GM12878 (cell line): Measurements from ENCODE around the gene HAPLN2. TPM values are rescaled to one million over a fixed set of nuclear protein-coding genes. Genes with fewer than 3 reads are reported as not detected.

ENCODE experiments used
- ATAC-seq: fragments of 200-7000 bp; cut with Tn5 transposase; 3 replicates; pipeline ENCODE4 v1.9.1; 2020; ENCODE audit warnings: mild to moderate bottlenecking, moderate library complexity
- BruUV-seq: library from RNA; stranded (reverse); fragments of 400-500 nt; replicated peaks from 2 replicates; lab custom pipeline; 2021; lab: Mats Ljungman, UMichigan
- CTCF ChIA-PET: fragments of 300-600 bp; sonication (Branson Sonifier 250); formaldehyde crosslinking; extraction: SDS; loops from one replicate; lab custom pipeline; 2021; ENCODE audit warnings: inconsistent platforms; lab: Yijun Ruan, JAX
- POLR2A ChIA-PET: fragments of 350-600 bp; formaldehyde crosslinking; extraction: SDS; loops from one replicate; lab custom pipeline; 2021; ENCODE audit warnings: inconsistent platforms; lab: Charles Lee
- RAD21 ChIA-PET: fragments of 300-600 bp; sonication (Branson Sonifier 250); formaldehyde crosslinking; loops from one replicate; lab custom pipeline; 2023; ENCODE audit warnings: antibody characterized with exemption; ENCODE audit not compliant: unreplicated experiment; lab: Charles Lee
- SMC1A ChIA-PET: fragments of 300-600 bp; sonication (Branson Sonifier 250); formaldehyde crosslinking; loops from one replicate; lab custom pipeline; 2023; ENCODE audit not compliant: unreplicated experiment, uncharacterized antibody; lab: Charles Lee
- DNase-seq: peaks from one replicate; pipeline ENCODE4 v3.0.0-alpha.2; 2011; ENCODE audit warnings: low read depth, low spot score
- FAIRE-seq: peaks from 3 replicates; lab custom pipeline; 2011; peaks lifted over from hg19 to GRCh38; lab: Jason Lieb, UNC
- H2AFZ ChIP-seq: 2 replicates; pipeline ENCODE4 v1.6.0; 2011; ENCODE audit warnings: low read depth, low read length, control low read depth; ENCODE audit not compliant: control insufficient read depth
- H3K27ac ChIP-seq: 2 replicates; pipeline ENCODE4 v1.5.1; 2011; ENCODE audit warnings: control low read depth; ENCODE audit not compliant: control insufficient read depth, insufficient read depth
- H3K27me3 ChIP-seq, 2 experiments: replicated peaks in 1 of 2; 2 replicates each; pipeline versions ENCODE4 v1.6.0 to v1.6.1; 2011; ENCODE audit warnings: low read length in 1 of 2; ENCODE audit not compliant: control insufficient read depth in 2 of 2, insufficient read depth in 2 of 2
- H3K36me3 ChIP-seq, 2 experiments: 2 replicates each; pipeline ENCODE4 v1.5.1; 2011; ENCODE audit warnings: low read length in 1 of 2; ENCODE audit not compliant: control insufficient read depth in 2 of 2, insufficient read depth in 2 of 2
- H3K4me1 ChIP-seq: 2 replicates; pipeline ENCODE4 v1.6.1; 2011; ENCODE audit warnings: mild to moderate bottlenecking, low read length, moderate library complexity, mixed read lengths; ENCODE audit not compliant: control insufficient read depth, insufficient read depth
- H3K4me2 ChIP-seq: 2 replicates; pipeline ENCODE4 v1.6.0; 2011; ENCODE audit warnings: control low read depth; ENCODE audit not compliant: control insufficient read depth, insufficient read depth
- H3K4me3 ChIP-seq: fragments of 200-600 bp; sonication (generic); 2 replicates; pipeline ENCODE4 v1.5.1; 2016
- H3K79me2 ChIP-seq: 2 replicates; pipeline ENCODE4 v1.6.0; 2011; ENCODE audit warnings: low read length; ENCODE audit not compliant: control insufficient read depth, insufficient read depth
- H3K9ac ChIP-seq: 2 replicates; pipeline ENCODE4 v1.8.0; 2011; ENCODE audit warnings: low read length, control low read depth, mixed read lengths; ENCODE audit not compliant: control insufficient read depth, insufficient read depth
- H3K9me3 ChIP-seq: replicated peaks from 3 replicates; pipeline ENCODE4 v1.5.1; 2011; ENCODE audit warnings: mild to moderate bottlenecking, low read length; ENCODE audit not compliant: control insufficient read depth, insufficient read depth
- H4K20me1 ChIP-seq: 2 replicates; pipeline ENCODE4 v1.6.0; 2011; ENCODE audit not compliant: control insufficient read depth, insufficient read depth
- GATAD2B ChIP-seq: fragments of 450-650 bp; conservative IDR thresholded peaks from 2 replicates; pipeline ENCODE4 v1.6.1; 2017; ENCODE audit warnings: low read depth, mild to moderate bottlenecking, moderate library complexity
- IKZF2 ChIP-seq, 2 experiments: fragments of 450-650 bp; IDR thresholded peaks; 2 replicates each; pipeline ENCODE4 v1.6.1; 2017; ENCODE audit warnings: mild to moderate bottlenecking in 2 of 2, moderate library complexity in 2 of 2
- MXI1 ChIP-seq: fragments of 150-350 bp; IDR thresholded peaks from 2 replicates; pipeline ENCODE4 v1.6.1; 2011; ENCODE audit warnings: low read depth, mild to moderate bottlenecking, inconsistent platforms, low read length, improper control_type of control experiment
- SPI1 ChIP-seq: IDR thresholded peaks from 2 replicates; pipeline ENCODE4 v1.6.1; 2011; ENCODE audit warnings: low read depth, mild to moderate bottlenecking, low read length, moderate library complexity, borderline replicate concordance; ENCODE audit not compliant: insufficient read depth
- ZNF384 ChIP-seq: IDR thresholded peaks from 2 replicates; pipeline ENCODE4 v1.6.1; 2012; ENCODE audit warnings: low read depth, mild to moderate bottlenecking, low read length, improper control_type of control experiment, borderline replicate concordance
- WGBS: methylation state at CpG from one replicate; pipeline ENCODE4 v1.1.6; 2016; ENCODE audit warnings: low lambda C conversion rate; ENCODE audit not compliant: insufficient replicate concordance, insufficient coverage; ENCODE audit errors: missing lambda C conversion rate; 5-methylcytosine and 5-hydroxymethylcytosine counted together
- in situ Hi-C: fragments of 300-500 bp; cut with MboI; formaldehyde crosslinking; loops from 9 replicates; pipeline ENCODE4 v1.14.3; 2018; ENCODE audit warnings: mixed read lengths
- intact Hi-C: fragments of 100-400 bp; cut with micrococcal nuclease; formaldehyde crosslinking; loops from one replicate; pipeline ENCODE4 v1.14.2; 2022; ENCODE audit not compliant: unreplicated experiment
- polyA plus RNA-seq, 11 experiments: library from polyadenylated mRNA; depleted of rRNA in 4 of 11; unstranded in 6 of 11; stranded (reverse) in 5 of 11; fragments of >200 nt; fragmentation: Nextera tagmentation in 4 of 11; fragmentation: Illumina TruSeq in 1 of 11; extraction: Ambion mirVana in 4 of 11; extraction: Trizol in 1 of 11; gene quantifications; 1 replicate in 1 of 11; 2 replicates in 10 of 11; pipeline versions ENCODE4 v1.2.1 to v1.2.3, GENCODE V29; 2011 to 2016; ENCODE audit warnings: inconsistent platforms in 2 of 11, missing spikeins in 2 of 11, low read depth in 1 of 11
- total RNA-seq, 4 experiments: library from RNA; depleted of rRNA in 3 of 4; stranded (reverse); fragments of >200 nt in 3 of 4; fragmentation: Illumina TruSeq in 1 of 4; extraction: Trizol in 1 of 4; gene quantifications; 2 replicates each; pipeline versions ENCODE4 v1.2.1 to v1.2.3, GENCODE V29; 2013 to 2021
- TF ChIP-seq, protein P1 (sequence below): fragments of 450-650 bp; IDR thresholded peaks from 2 replicates; pipeline ENCODE4 v1.6.1; 2016; ENCODE audit warnings: mild to moderate bottlenecking
- TF ChIP-seq, protein P2 (sequence below), 3 experiments: IDR thresholded peaks in 2 of 3; conservative IDR thresholded peaks in 1 of 3; 2 replicates each; pipeline ENCODE4 v1.5.1; 2011; ENCODE audit warnings: low read depth in 3 of 3, low read length in 3 of 3, mild to moderate bottlenecking in 3 of 3, control low read depth in 2 of 3, moderate library complexity in 2 of 3, inconsistent platforms in 1 of 3, mixed read lengths in 1 of 3; ENCODE audit not compliant: control insufficient read depth in 2 of 3, insufficient read depth in 1 of 3; ENCODE audit errors: extremely low read depth in 1 of 3

Gene HAPLN2
- total and polyA plus RNA-seq, 10 of the 15 experiments (the other 5 are each of a cell fraction or from before 2014, with no cell fraction given) = 0.15 to 0.24 TPM; not detected in 8

DNA sequence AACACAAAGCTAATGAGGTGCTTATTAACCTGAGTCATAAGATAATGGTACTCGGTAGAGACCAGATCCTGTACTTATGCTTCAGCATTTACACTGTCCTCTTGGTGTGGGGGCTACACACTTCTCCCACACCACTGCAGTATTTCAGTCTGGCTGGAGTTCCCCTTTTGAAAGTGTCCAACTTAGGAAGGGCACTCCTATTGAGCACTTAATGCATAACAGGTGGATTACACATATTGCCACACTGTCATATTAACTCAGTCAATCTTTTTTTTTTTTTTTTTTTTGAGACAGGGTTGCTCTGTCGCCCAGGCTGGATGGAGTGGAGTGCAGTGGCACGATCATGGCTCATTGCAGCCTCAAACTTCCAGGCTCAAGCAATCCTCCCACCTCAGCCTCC, 19.4 kb upstream of the HAPLN2 start:
- WGBS = 24% methylated on average over 1 of the region's 3 CpGs
- Histone ChIP-seq H4K20me1 (no peaks in the 10 kb centered on the region), H3K27me3 (no peaks in the 10 kb centered on the region), H3K36me3 (peaks cover 19% of the 10 kb centered on the region in 2 experiments; a peak in 3 of 4 replicates), H3K4me2 (peak overlapping the region; percentile 97), H3K9me3 (no peaks in the 10 kb centered on the region), H3K4me3 (peak overlapping the region; percentile 82), H3K79me2 (peaks cover 32% of the 10 kb centered on the region), H3K9ac (no peak overlapping the region; the same call in 1 of the 2 replicates), H3K27ac (peak overlapping the region; percentile 46), H2AFZ (no peak overlapping the region), H3K4me1 (peaks cover 9% of the 10 kb centered on the region)
- peak; percentile 83 for ATAC-seq
- ChIA-PET SMC1A (interaction anchor here (0.8 to 7.7 kb wide), 5 partner anchors 8 to 111 kb away, joined by 3 to 47 read pairs (median 4); partner anchors contain the start of gene NAXE), RAD21 (interaction anchor here (0.7 to 3.2 kb wide), 8 partner anchors 8 to 252 kb away, joined by 3 to 18 read pairs (median 4); partner anchors contain the start of gene NAXE), POLR2A (interaction anchor here (1.0 to 4.3 kb wide), 6 partner anchors 8 to 142 kb away, joined by 3 to 39 read pairs (median 3); partner anchors contain the start of gene NAXE), CTCF (interaction anchor here (0.6 to 5.0 kb wide), 18 partner anchors 8 to 1407 kb away, joined by 3 to 49 read pairs (median 4); partner anchors contain the start of genes NAXE and TTC24)
- no peak for FAIRE-seq
- intact Hi-C loops = loop anchor here (5.0 to 10.0 kb wide), 2 partner anchors 93 to 115 kb away; no protein-coding TSS in a partner anchor
- BruUV-seq = no TSS peak
- peak; percentile 21; the same call in 1 of the 2 replicates for TF ChIP-seq MXI1
- no peak for TF ChIP-seq GATAD2B
- no peak for TF ChIP-seq IKZF2 (IDR thresholded peaks at IDR 0.05)
- TF ChIP-seq, protein P1, sequence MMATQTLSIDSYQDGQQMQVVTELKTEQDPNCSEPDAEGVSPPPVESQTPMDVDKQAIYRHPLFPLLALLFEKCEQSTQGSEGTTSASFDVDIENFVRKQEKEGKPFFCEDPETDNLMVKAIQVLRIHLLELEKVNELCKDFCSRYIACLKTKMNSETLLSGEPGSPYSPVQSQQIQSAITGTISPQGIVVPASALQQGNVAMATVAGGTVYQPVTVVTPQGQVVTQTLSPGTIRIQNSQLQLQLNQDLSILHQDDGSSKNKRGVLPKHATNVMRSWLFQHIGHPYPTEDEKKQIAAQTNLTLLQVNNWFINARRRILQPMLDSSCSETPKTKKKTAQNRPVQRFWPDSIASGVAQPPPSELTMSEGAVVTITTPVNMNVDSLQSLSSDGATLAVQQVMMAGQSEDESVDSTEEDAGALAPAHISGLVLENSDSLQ = peak; percentile 40
- TF ChIP-seq, protein P2, sequence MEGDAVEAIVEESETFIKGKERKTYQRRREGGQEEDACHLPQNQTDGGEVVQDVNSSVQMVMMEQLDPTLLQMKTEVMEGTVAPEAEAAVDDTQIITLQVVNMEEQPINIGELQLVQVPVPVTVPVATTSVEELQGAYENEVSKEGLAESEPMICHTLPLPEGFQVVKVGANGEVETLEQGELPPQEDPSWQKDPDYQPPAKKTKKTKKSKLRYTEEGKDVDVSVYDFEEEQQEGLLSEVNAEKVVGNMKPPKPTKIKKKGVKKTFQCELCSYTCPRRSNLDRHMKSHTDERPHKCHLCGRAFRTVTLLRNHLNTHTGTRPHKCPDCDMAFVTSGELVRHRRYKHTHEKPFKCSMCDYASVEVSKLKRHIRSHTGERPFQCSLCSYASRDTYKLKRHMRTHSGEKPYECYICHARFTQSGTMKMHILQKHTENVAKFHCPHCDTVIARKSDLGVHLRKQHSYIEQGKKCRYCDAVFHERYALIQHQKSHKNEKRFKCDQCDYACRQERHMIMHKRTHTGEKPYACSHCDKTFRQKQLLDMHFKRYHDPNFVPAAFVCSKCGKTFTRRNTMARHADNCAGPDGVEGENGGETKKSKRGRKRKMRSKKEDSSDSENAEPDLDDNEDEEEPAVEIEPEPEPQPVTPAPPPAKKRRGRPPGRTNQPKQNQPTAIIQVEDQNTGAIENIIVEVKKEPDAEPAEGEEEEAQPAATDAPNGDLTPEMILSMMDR (IDR thresholded peaks at IDR 0.05 in 2 of 3, conservative IDR thresholded peaks at IDR 0.05 in 1 of 3; ENCODE audit: control insufficient read depth in 2 of 3, extremely low read depth in 1 of 3, insufficient read depth in 1 of 3, low read depth in 3 of 3, low read length in 3 of 3) = peak; percentile 29 to 41 (median 36); a peak in 4 of 6 replicates
- peak; percentile 47; the same call in 1 of the 2 replicates for TF ChIP-seq ZNF384
- peak; percentile 77; the same call in 1 of the 2 replicates for TF ChIP-seq SPI1
- in situ Hi-C loops = loop anchor here (10.0 kb wide), 1 partner anchor 145 kb away; no protein-coding TSS in a partner anchor
- no peak for DNase-seq
